ENCODE measurements around the gene SIPA1. TPM values are rescaled to one million over a fixed set of nuclear protein-coding genes. Genes with fewer than 3 reads are reported as not detected.

Gene SIPA1
- polyA plus RNA-seq, 1 experiment, result 11.4 TPM

GRCh38 chr11:65623852-65624616 lies 13.9 kb upstream of the SIPA1 start:
- Histone ChIP-seq H3K4me3 (ENCODE audit: low read depth, low read length) (no peak overlapping the region), H3K27me3 (ENCODE audit: control insufficient read depth, insufficient read depth, low read length) (no peaks in the 10 kb centered on the region), H3K27ac (ENCODE audit: low read depth, low read length) (no peak overlapping the region), H3K9me3 (ENCODE audit: control insufficient read depth, insufficient read depth, low read length) (no peaks in the 10 kb centered on the region; the same call in 1 of the 2 replicates)
- TF ChIP-seq CTCF (IDR thresholded peaks at IDR 0.05; ENCODE audit: low read depth, low read length), result no peak
- ChIA-PET POLR2A (no interaction called here), CTCF (no interaction called here)
- DNase-seq (ENCODE audit: low read depth, low spot score), result no peak

- ChIA-PET CTCF (interaction anchor here (0.9 kb wide), 1 partner anchor 12 kb away, joined by 3 read pairs; no protein-coding TSS in a partner anchor), POLR2A (no interaction called here)
These were observed 12.8 kb upstream of the SIPA1 start for GRCh38 chr11:65624931-65625627.

GRCh38 chr11:65625628-65626342 lies 12.1 kb upstream of the SIPA1 start:
- ChIA-PET CTCF (interaction anchor here (0.9 to 1.2 kb wide), 2 partner anchors 11 to 12 kb away, joined by 3 read pairs; no protein-coding TSS in a partner anchor), POLR2A (no interaction called here)
- Histone ChIP-seq H3K9me3 (ENCODE audit: control insufficient read depth, insufficient read depth, low read length) (no peaks in the 10 kb centered on the region; the same call in 1 of the 2 replicates), H3K27ac (ENCODE audit: low read depth, low read length) (no peak overlapping the region), H3K27me3 (ENCODE audit: control insufficient read depth, insufficient read depth, low read length) (no peaks in the 10 kb centered on the region), H3K4me3 (ENCODE audit: low read depth, low read length) (no peak overlapping the region)
- DNase-seq (ENCODE audit: low read depth, low spot score), result no peak
- TF ChIP-seq CTCF (IDR thresholded peaks at IDR 0.05; ENCODE audit: low read depth, low read length), result peak; percentile 45

More at GRCh38 chr11:65624931-65625627, 12.8 kb upstream of the SIPA1 start:
- Histone ChIP-seq H3K27me3 (ENCODE audit: control insufficient read depth, insufficient read depth, low read length) (no peaks in the 10 kb centered on the region), H3K27ac (ENCODE audit: low read depth, low read length) (no peak overlapping the region), H3K9me3 (ENCODE audit: control insufficient read depth, insufficient read depth, low read length) (no peaks in the 10 kb centered on the region; the same call in 1 of the 2 replicates), H3K4me3 (ENCODE audit: low read depth, low read length) (no peak overlapping the region)
- DNase-seq (ENCODE audit: low read depth, low spot score), result no peak
- TF ChIP-seq CTCF (IDR thresholded peaks at IDR 0.05; ENCODE audit: low read depth, low read length), result no peak

GRCh38 chr11:65627202-65627601 lies 10.7 kb upstream of the SIPA1 start:
- DNase-seq (ENCODE audit: low read depth, low spot score), result no peak
- ChIA-PET CTCF (interaction anchor here (0.5 to 1.2 kb wide), 3 partner anchors 12 to 261 kb away, joined by 3 to 6 read pairs (median 3); partner anchors contain the start of gene FIBP), POLR2A (no interaction called here)
- Histone ChIP-seq H3K4me3 (ENCODE audit: low read depth, low read length) (no peak overlapping the region), H3K27ac (ENCODE audit: low read depth, low read length) (no peak overlapping the region), H3K27me3 (ENCODE audit: control insufficient read depth, insufficient read depth, low read length) (no peaks in the 10 kb centered on the region), H3K9me3 (ENCODE audit: control insufficient read depth, insufficient read depth, low read length) (no peaks in the 10 kb centered on the region; the same call in 1 of the 2 replicates)
- no peak for TF ChIP-seq CTCF (IDR thresholded peaks at IDR 0.05; ENCODE audit: low read depth, low read length)
